Activated CD4-positive, alpha-beta T cell treated with anti-CD3 and anti-CD28 coated beads, Interleukin-2, amount 10 ng/mL, durations not matched to agents 7 days and 5 days (primary cell): ENCODE results near the gene TGM6. TPM values are rescaled to one million over a fixed set of nuclear protein-coding genes. Genes with fewer than 3 reads are reported as not detected.

Experiments used
- CTCF ChIA-PET: fragments of 350-600 bp; sonication (Branson Sonifier 250); formaldehyde crosslinking; loops from one replicate; lab custom pipeline; 2021; ENCODE audit warnings: antibody characterized with exemption; lab: Charles Lee
- POLR2A ChIA-PET: fragments of 350-600 bp; sonication (Branson Sonifier 250); formaldehyde crosslinking; loops from one replicate; lab custom pipeline; 2021; ENCODE audit warnings: antibody characterized with exemption; lab: Charles Lee
- DNase-seq: peaks from one replicate; pipeline ENCODE4 v3.0.0-alpha.2; 2020
- H3K27ac Mint-ChIP-seq: one replicate; pipeline ENCODE4 v1.8.0; 2021; ENCODE audit warnings: mild to moderate bottlenecking, moderate library complexity, mixed read lengths
- H3K27me3 Mint-ChIP-seq: one replicate; pipeline ENCODE4 v1.8.0; 2021; ENCODE audit warnings: mixed read lengths
- H3K36me3 Mint-ChIP-seq: one replicate; pipeline ENCODE4 v1.8.0; 2021; ENCODE audit warnings: low read depth, mixed read lengths
- H3K4me1 Mint-ChIP-seq: one replicate; pipeline ENCODE4 v1.8.0; 2021; ENCODE audit warnings: mixed read lengths
- H3K4me3 Mint-ChIP-seq: one replicate; pipeline ENCODE4 v1.8.0; 2021; ENCODE audit warnings: mild to moderate bottlenecking, moderate library complexity, mixed read lengths
- H3K9me3 Mint-ChIP-seq: one replicate; pipeline ENCODE4 v1.8.0; 2021; ENCODE audit warnings: mixed read lengths
- total RNA-seq, 2 experiments: library from RNA; stranded (reverse); gene quantifications; one replicate each; pipeline ENCODE4 v1.2.3, GENCODE V29; 2021

The TGM6 gene
- total RNA-seq, 2 experiments from 2014 or later, result not detected

DNA sequence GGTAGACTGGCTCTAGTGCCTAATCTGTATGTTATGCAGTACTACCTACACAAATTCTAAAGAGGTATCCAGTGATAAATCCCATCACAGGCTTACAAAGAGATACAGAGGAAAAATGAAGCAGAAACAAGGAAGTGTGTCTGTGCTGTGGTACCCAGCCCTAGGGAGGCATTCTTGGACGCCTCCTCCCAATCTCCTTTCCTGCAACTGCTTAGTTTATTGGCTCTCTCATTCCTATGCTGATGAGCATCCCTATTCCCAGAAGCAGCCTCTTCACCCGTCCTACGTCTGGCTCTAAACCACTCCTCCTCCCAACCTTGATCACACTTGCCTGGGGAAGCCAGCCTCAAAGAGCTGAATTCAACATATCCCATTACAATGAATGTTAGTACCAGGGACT is 34.5 kb upstream of the TGM6 start:
- ChIA-PET CTCF (no interaction called here), POLR2A (no interaction called here)
- DNase-seq, result no peak
- Mint-ChIP-seq H3K27me3 (peaks cover 16% of the 10 kb centered on the region), H3K27ac (no peak overlapping the region), H3K9me3 (peaks cover 3% of the 10 kb centered on the region), H3K4me3 (no peak overlapping the region), H3K36me3 (no peaks in the 10 kb centered on the region), H3K4me1 (no peaks in the 10 kb centered on the region)

DNA sequence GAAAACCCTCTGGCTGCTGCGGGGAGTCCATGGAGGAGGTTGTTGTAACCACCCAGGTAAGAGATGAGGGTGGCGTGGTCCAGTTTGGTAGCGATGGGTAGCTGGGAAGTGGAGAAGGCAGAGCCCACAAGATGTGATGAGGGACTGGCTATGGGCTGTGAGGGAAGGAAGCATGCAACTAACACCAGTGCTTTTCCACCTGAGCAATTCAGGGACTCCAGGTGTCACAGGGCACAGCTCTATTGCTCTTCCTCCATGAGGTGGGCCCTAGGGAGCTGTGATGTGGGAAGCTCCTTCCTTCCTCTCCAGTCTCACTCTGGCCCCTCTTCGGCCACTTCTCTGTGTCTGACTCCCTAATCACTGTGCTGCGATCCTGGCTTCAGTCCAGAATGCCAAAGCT is 32.4 kb upstream of the TGM6 start:
- CTCF ChIA-PET, result no interaction called here
- no peak for DNase-seq
- H3K27ac Mint-ChIP-seq, result no peak overlapping the region
- H3K4me3 Mint-ChIP-seq, result no peak overlapping the region
- peaks cover 6% of the 10 kb centered on the region for H3K4me1 Mint-ChIP-seq
- no peaks in the 10 kb centered on the region for H3K36me3 Mint-ChIP-seq
- POLR2A ChIA-PET, result no interaction called here
- peaks cover 3% of the 10 kb centered on the region for H3K9me3 Mint-ChIP-seq
- H3K27me3 Mint-ChIP-seq, result peaks cover 22% of the 10 kb centered on the region

DNA sequence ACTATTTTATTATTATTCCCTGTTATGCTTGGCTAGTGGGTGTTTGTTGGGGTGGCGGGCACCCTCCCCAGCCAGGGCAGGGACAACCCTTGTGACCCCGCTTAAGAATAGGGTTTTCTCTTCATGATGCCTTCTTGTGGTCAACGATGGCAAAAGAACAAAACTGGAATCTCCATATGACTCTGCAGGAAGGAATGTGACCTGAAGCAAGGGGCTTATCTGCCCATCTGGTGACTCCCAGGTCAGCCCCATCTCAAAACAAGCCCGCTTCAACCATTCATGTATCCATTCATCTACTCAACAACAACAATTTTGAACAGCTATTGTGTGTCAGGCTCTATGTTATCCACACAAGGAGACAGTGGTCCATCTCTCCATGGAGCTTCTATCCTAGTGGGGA is 30.9 kb upstream of the TGM6 start:
- CTCF ChIA-PET, result no interaction called here
- H3K27ac Mint-ChIP-seq, result no peak overlapping the region
- H3K36me3 Mint-ChIP-seq, result no peaks in the 10 kb centered on the region
- H3K27me3 Mint-ChIP-seq, result peaks cover 34% of the 10 kb centered on the region
- no peak overlapping the region for H3K4me3 Mint-ChIP-seq
- H3K4me1 Mint-ChIP-seq, result peaks cover 6% of the 10 kb centered on the region
- POLR2A ChIA-PET, result no interaction called here
- DNase-seq, result no peak
- peaks cover 3% of the 10 kb centered on the region for H3K9me3 Mint-ChIP-seq

DNA sequence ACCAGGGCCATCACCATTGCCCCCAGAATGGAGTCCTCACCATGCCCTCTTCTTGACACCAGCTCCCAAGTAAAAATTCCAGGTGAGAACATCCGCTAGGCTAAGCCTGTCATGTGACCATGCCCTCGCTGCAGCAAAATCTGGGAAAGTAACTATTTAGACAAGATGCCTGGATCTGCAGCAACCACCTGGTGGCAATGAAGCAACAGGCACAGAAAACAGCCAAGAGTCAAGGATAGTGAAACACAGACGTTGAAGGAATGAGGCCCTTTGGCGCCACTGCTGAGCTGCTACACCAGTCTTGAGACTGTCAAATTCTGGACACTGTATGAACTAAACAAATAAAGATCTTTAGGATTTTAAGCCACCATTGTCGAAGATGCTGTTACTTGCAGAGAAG is 30.1 kb upstream of the TGM6 start:
- CTCF ChIA-PET, result no interaction called here
- Mint-ChIP-seq H3K4me3 (no peak overlapping the region), H3K27me3 (peaks cover 42% of the 10 kb centered on the region), H3K27ac (no peak overlapping the region), H3K4me1 (peaks cover 6% of the 10 kb centered on the region), H3K36me3 (no peaks in the 10 kb centered on the region), H3K9me3 (peaks cover 3% of the 10 kb centered on the region)
- POLR2A ChIA-PET, result no interaction called here
- no peak for DNase-seq

DNA sequence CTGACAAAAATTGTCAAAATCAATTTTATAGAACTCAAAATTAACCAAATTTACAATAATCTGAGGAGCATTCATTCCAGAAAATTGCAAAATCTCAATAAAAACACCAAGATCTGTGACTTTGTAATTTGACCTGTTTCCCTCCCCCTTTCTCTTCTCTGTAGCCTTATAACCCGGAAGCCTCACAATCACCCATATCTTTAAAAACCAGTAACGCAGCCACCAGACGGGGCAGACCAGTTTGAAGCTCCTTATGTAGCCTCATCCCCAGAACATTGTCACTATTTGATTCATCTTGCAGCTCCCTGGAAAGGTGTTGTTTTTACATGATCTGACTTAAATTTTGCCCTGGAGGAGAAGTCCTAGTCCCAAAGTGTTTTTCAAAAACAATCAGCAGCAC is 27.5 kb upstream of the TGM6 start:
- ChIA-PET CTCF (no interaction called here), POLR2A (no interaction called here)
- peaks cover 44% of the 10 kb centered on the region for H3K27me3 Mint-ChIP-seq
- peaks cover 6% of the 10 kb centered on the region for H3K4me1 Mint-ChIP-seq
- H3K36me3 Mint-ChIP-seq, result no peaks in the 10 kb centered on the region
- H3K4me3 Mint-ChIP-seq, result no peak overlapping the region
- no peak for DNase-seq
- no peak overlapping the region for H3K27ac Mint-ChIP-seq
- no peaks in the 10 kb centered on the region for H3K9me3 Mint-ChIP-seq

DNA sequence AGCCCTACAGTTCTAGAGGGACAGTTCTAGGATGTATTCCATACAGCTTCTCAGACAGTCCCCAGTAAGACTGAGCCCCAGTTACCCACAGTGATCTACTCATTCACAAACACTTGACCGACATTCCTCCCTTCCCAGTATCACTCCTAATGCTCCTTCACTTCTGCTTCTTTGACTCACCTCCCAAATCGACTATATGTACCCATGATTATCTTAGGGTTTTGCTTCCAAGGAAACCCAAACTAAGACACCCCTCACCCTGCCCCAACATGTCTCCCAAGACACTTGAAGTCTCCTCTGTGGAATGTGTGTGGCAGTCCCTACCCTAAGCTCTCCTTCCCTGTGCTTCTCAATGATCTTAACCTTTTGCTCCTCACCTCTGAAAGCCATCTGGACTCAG is 23.6 kb upstream of the TGM6 start:
- ChIA-PET CTCF (no interaction called here), POLR2A (no interaction called here)
- peaks cover 3% of the 10 kb centered on the region for H3K4me1 Mint-ChIP-seq
- no peaks in the 10 kb centered on the region for H3K36me3 Mint-ChIP-seq
- no peak overlapping the region for H3K4me3 Mint-ChIP-seq
- peaks cover 63% of the 10 kb centered on the region for H3K27me3 Mint-ChIP-seq
- H3K9me3 Mint-ChIP-seq, result peaks cover 9% of the 10 kb centered on the region
- no peak for DNase-seq
- H3K27ac Mint-ChIP-seq, result no peak overlapping the region

DNA sequence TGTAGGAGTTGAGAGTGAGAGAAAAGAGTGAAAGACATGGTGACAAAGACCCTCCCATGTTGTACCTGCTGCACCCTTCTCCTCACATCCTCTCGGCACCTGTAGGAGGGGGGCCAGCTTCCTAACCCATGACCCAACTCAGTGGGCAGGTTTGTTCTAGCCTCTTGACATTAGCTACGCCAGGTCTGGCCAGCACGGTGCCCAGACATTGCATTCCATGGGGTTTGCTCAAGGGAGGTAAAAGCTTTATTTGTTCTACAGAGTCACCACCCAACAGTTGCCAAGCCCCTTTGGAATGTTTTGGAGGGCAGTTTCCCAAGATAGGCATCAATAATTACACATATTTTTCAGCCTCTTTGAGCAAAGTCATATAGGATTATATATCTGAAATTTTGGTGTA is 22.7 kb upstream of the TGM6 start:
- ChIA-PET CTCF (no interaction called here), POLR2A (no interaction called here)
- Mint-ChIP-seq H3K4me3 (no peak overlapping the region), H3K27me3 (peaks cover 62% of the 10 kb centered on the region), H3K4me1 (no peaks in the 10 kb centered on the region), H3K9me3 (peaks cover 9% of the 10 kb centered on the region), H3K27ac (no peak overlapping the region), H3K36me3 (no peaks in the 10 kb centered on the region)
- DNase-seq, result no peak

DNA sequence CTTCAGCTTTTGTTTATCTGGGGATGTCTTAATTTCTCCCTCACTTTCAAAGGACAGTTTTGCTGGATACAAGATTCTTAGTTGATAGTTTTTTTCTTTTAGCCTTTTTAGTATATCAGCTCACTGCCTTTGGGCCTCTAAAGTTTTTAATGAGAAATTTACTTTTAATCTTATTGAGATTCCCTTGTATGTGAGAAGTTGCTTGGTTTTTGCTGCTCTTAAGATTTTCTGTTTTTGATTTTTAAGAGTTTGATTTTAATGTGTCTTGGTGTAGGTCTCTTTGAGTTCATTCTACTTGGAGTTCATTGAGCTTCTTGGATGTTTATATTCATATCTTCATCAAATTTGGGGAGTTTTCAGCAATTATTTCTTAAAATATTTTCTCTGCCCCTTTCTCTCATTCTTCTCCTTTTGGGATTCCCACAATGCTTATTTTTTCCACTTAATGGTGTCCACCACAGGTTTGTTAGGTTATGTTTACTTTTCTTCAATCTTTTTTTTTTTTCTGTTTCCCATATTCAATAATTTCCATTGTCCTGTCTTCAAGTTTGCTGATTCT is 19.6 kb upstream of the TGM6 start:
- no peak for DNase-seq
- Mint-ChIP-seq H3K27ac (no peak overlapping the region), H3K36me3 (no peaks in the 10 kb centered on the region), H3K4me3 (no peak overlapping the region), H3K4me1 (no peaks in the 10 kb centered on the region), H3K27me3 (peaks cover 46% of the 10 kb centered on the region), H3K9me3 (peaks cover 9% of the 10 kb centered on the region)
- POLR2A ChIA-PET, result no interaction called here
- CTCF ChIA-PET, result no interaction called here

DNA sequence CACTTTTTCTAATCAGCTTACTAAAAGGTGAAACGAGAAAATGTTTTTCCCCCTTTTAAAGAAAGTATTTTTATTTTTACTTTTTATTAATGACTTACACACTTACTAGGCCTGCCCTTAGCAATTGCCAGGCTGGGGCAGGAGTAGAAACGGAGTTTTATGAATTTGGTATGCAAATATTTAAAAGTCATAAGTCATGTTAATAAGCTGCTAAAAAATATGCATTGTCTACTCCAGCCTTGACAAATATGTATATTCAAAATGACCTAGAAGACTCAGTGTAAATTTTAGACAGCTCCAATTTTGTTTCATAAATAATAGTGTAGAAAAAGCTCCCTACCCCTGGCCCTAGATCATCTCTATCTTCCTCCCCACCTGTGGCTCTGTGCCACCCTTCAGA is 17.5 kb upstream of the TGM6 start:
- Mint-ChIP-seq H3K27ac (no peak overlapping the region), H3K9me3 (peaks cover 9% of the 10 kb centered on the region), H3K36me3 (no peaks in the 10 kb centered on the region), H3K27me3 (peaks cover 49% of the 10 kb centered on the region), H3K4me1 (no peaks in the 10 kb centered on the region), H3K4me3 (no peak overlapping the region)
- ChIA-PET CTCF (interaction anchor here (1.4 kb wide), 1 partner anchor 9 kb away, joined by 3 read pairs; no protein-coding TSS in a partner anchor), POLR2A (no interaction called here)
- no peak for DNase-seq

DNA sequence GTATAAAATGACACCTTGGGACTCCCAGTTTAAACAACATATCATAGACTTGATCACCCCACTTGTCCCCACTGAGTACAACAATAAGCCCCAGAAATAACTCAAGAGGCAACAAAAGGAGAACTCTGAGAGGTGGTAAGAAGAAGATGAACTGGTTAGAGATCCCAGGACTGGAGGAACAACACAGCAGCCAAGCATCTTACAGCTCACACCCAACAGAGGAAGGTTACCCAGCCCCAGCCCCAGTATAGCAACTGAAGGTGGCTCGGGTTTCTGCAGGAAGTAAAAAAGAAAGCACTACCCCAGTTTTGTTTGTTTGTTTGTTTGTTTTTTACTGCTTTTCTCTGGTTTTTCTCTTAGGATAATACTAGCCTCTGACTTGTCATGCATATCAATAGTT is 17.1 kb upstream of the TGM6 start:
- Mint-ChIP-seq H3K9me3 (peaks cover 11% of the 10 kb centered on the region), H3K27me3 (peaks cover 52% of the 10 kb centered on the region), H3K4me1 (no peaks in the 10 kb centered on the region), H3K4me3 (no peak overlapping the region), H3K27ac (no peak overlapping the region), H3K36me3 (no peaks in the 10 kb centered on the region)
- no peak for DNase-seq
- ChIA-PET CTCF (interaction anchor here (1.4 kb wide), 1 partner anchor 9 kb away, joined by 3 read pairs; no protein-coding TSS in a partner anchor), POLR2A (no interaction called here)

DNA sequence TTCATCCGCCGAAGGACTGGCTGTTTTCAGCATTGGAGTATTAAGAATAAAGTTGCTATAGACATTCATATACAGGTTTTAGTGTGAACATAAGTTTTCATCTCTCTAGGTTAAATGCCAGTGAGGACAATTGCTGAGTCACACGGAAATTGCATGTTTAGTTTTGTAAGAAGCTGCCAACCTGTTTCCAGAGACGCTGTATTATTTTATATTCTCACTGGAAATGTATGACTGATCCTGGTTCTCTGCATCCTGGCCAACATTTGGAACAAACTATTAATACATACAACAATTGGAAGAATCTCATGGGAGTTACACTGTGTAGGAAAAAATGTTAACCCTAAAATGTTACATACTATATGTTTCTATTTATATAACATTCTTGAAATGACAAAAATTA is 16.7 kb upstream of the TGM6 start:
- H3K9me3 Mint-ChIP-seq, result peaks cover 11% of the 10 kb centered on the region
- H3K4me3 Mint-ChIP-seq, result no peak overlapping the region
- no peak overlapping the region for H3K27ac Mint-ChIP-seq
- H3K36me3 Mint-ChIP-seq, result no peaks in the 10 kb centered on the region
- H3K4me1 Mint-ChIP-seq, result no peaks in the 10 kb centered on the region
- CTCF ChIA-PET, result interaction anchor here (0.7 kb wide), 1 partner anchor 1217 kb away, joined by 3 read pairs; no protein-coding TSS in a partner anchor
- H3K27me3 Mint-ChIP-seq, result peaks cover 52% of the 10 kb centered on the region
- POLR2A ChIA-PET, result no interaction called here
- DNase-seq, result no peak

DNA sequence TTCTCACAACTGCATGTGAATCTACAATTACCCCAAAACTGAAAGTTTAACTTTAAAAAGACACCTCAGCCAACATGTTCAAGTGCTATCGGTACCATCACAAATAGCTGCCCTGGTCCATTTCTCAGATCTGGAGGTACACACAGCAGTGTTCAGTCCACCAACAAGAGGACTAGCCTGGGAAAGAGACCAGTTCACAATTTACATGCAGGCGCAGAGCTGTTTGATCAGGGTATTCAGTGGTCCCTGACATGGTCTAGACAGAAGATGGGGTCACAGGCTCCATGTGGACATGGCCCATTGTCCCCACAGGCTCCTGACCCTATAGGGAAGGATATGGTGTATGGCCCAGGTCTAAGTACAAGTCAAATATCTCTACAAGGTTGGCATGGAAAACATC is 15.6 kb upstream of the TGM6 start:
- ChIA-PET POLR2A (no interaction called here), CTCF (no interaction called here)
- H3K27me3 Mint-ChIP-seq, result peaks cover 49% of the 10 kb centered on the region
- DNase-seq, result no peak
- peaks cover 11% of the 10 kb centered on the region for H3K9me3 Mint-ChIP-seq
- no peak overlapping the region for H3K4me3 Mint-ChIP-seq
- H3K27ac Mint-ChIP-seq, result no peak overlapping the region
- H3K4me1 Mint-ChIP-seq, result no peaks in the 10 kb centered on the region
- H3K36me3 Mint-ChIP-seq, result no peaks in the 10 kb centered on the region

DNA sequence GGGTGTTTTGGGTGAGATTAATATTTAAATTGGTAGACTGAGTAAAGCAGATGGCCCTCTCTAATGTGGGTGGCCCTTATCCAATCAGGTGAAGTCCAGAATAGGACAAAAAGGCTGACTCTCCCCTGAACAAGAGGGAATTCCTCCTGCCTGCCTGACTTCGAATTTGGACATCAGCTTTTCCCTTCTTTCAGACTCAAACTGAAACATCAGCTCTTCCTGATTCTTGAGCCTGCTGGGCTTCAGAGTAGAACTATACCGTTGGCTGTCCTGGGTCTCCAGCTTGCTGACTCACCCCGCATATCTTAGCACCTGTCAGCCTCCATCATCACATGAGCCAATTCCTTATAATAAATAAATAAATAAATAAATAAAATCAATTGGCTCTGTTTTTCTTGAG is 15.0 kb upstream of the TGM6 start:
- H3K27me3 Mint-ChIP-seq, result peaks cover 50% of the 10 kb centered on the region

DNA sequence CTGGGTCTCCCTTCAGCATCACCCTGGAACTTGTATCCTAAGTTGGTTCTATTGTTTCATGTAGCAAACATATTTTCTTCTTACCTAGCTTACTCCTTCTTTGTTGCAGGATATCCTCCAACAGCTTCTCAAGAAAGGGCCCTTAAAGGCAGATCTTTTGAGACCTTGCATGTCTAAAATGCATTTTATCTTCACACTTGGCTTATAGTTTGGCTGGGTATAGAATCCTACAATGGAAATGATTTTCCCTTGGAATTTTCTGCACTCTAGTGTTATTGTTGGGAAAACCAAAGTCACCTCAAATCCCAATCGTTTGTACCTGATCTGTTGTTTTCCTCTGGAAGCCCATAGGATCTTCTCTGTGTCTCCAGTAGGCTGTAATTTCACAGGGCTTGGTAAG is 12.1 kb upstream of the TGM6 start:
- Mint-ChIP-seq H3K36me3 (no peaks in the 10 kb centered on the region), H3K27ac (no peak overlapping the region), H3K27me3 (peaks cover 52% of the 10 kb centered on the region), H3K9me3 (peaks cover 2% of the 10 kb centered on the region), H3K4me1 (no peaks in the 10 kb centered on the region), H3K4me3 (no peak overlapping the region)
- ChIA-PET POLR2A (no interaction called here), CTCF (no interaction called here)
- DNase-seq, result no peak

More for the DNA sequence above, 15.0 kb upstream of the TGM6 start:
- no peak for DNase-seq
- peaks cover 11% of the 10 kb centered on the region for H3K9me3 Mint-ChIP-seq
- no peaks in the 10 kb centered on the region for H3K36me3 Mint-ChIP-seq
- POLR2A ChIA-PET, result no interaction called here
- CTCF ChIA-PET, result no interaction called here
- no peak overlapping the region for H3K4me3 Mint-ChIP-seq
- H3K4me1 Mint-ChIP-seq, result no peaks in the 10 kb centered on the region
- no peak overlapping the region for H3K27ac Mint-ChIP-seq
